CD4-positive, alpha-beta T cell treated with Interleukin-10 for 1 hour (primary cell): Measurements from ENCODE around the gene TENT5D.
"Not testable (repeated sequence)": the region's sequence is repeated elsewhere in the genome, so short reads cannot be mapped to it uniquely, and the experiment has no call there.

Source experiments
- DNase-seq: peaks from one replicate; pipeline ENCODE4 v3.0.0-alpha.2; 2020

The TENT5D gene

GRCh38 chrX:80420147-80420546 lies at the start of gene TENT5D:
TSS of gene TENT5D (plus strand) at chrX:80420447. CDS start at chrX:80442540, 22,093 bp downstream.
- no peak for DNase-seq

- DNase-seq: not testable (repeated sequence)
Measured at GRCh38 chrX:80385651-80386050, 34.6 kb upstream of the TENT5D start.

GRCh38 chrX:80388206-80388605 lies 32.0 kb upstream of the TENT5D start:
- DNase-seq: no peak

GRCh38 chrX:80412042-80412441 lies 8.2 kb upstream of the TENT5D start:
- no peak for DNase-seq

GRCh38 chrX:80423000-80423399 lies 2.8 kb downstream of the TENT5D start:
- DNase-seq: no peak

GRCh38 chrX:80423744-80424143 lies 3.5 kb downstream of the TENT5D start:
- no peak for DNase-seq

- DNase-seq: no peak
Measured at GRCh38 chrX:80430826-80431504, 10.7 kb downstream of the TENT5D start.

- DNase-seq: no peak
Measured at GRCh38 chrX:80431505-80431832, 11.2 kb downstream of the TENT5D start.

GRCh38 chrX:80432441-80432840 lies 12.2 kb downstream of the TENT5D start:
- DNase-seq: no peak

GRCh38 chrX:80432863-80433262 lies 12.6 kb downstream of the TENT5D start:
- DNase-seq: no peak

- not testable (repeated sequence) for DNase-seq
Measured at GRCh38 chrX:80468166-80468565, 47.9 kb downstream of the TENT5D start.

GRCh38 chrX:80471582-80471981 lies 51.3 kb downstream of the TENT5D start:
- no peak for DNase-seq

- no peak for DNase-seq
Measured at GRCh38 chrX:80485543-80485942, 65.3 kb downstream of the TENT5D start.

GRCh38 chrX:80486299-80486698 lies 66.1 kb downstream of the TENT5D start:
- DNase-seq: no peak

- no peak for DNase-seq
Measured at GRCh38 chrX:80489166-80489565, 68.9 kb downstream of the TENT5D start.
